Mucosa of stomach (tissue), 1 donor: ENCODE results near the gene PPP1R13L.

Experiments used
- H3K27me3 ChIP-seq: one replicate; pipeline ENCODE4 v1.7.0; 2013; ENCODE audit warnings: mild to moderate bottlenecking, low read length; ENCODE audit not compliant: control insufficient read depth, insufficient read depth
- H3K36me3 ChIP-seq: one replicate; pipeline ENCODE4 v1.7.0; 2013; ENCODE audit warnings: low read length; ENCODE audit not compliant: control insufficient read depth, insufficient read depth
- H3K4me1 ChIP-seq: one replicate; pipeline ENCODE4 v1.7.0; 2013; ENCODE audit warnings: mild to moderate bottlenecking, low read length; ENCODE audit not compliant: control insufficient read depth, insufficient read depth
- H3K4me3 ChIP-seq: one replicate; pipeline ENCODE4 v1.7.0; 2013; ENCODE audit warnings: low read length
- H3K9ac ChIP-seq: one replicate; pipeline ENCODE4 v1.7.0; 2013; ENCODE audit warnings: mild to moderate bottlenecking, low read length, moderate library complexity
- H3K9me3 ChIP-seq: one replicate; pipeline ENCODE4 v1.7.0; 2013; ENCODE audit warnings: mild to moderate bottlenecking, low read length, moderate library complexity; ENCODE audit not compliant: control insufficient read depth
- donor health status: Pancreatic carcinoma.

The PPP1R13L gene, protein sequence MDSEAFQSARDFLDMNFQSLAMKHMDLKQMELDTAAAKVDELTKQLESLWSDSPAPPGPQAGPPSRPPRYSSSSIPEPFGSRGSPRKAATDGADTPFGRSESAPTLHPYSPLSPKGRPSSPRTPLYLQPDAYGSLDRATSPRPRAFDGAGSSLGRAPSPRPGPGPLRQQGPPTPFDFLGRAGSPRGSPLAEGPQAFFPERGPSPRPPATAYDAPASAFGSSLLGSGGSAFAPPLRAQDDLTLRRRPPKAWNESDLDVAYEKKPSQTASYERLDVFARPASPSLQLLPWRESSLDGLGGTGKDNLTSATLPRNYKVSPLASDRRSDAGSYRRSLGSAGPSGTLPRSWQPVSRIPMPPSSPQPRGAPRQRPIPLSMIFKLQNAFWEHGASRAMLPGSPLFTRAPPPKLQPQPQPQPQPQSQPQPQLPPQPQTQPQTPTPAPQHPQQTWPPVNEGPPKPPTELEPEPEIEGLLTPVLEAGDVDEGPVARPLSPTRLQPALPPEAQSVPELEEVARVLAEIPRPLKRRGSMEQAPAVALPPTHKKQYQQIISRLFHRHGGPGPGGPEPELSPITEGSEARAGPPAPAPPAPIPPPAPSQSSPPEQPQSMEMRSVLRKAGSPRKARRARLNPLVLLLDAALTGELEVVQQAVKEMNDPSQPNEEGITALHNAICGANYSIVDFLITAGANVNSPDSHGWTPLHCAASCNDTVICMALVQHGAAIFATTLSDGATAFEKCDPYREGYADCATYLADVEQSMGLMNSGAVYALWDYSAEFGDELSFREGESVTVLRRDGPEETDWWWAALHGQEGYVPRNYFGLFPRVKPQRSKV

DNA sequence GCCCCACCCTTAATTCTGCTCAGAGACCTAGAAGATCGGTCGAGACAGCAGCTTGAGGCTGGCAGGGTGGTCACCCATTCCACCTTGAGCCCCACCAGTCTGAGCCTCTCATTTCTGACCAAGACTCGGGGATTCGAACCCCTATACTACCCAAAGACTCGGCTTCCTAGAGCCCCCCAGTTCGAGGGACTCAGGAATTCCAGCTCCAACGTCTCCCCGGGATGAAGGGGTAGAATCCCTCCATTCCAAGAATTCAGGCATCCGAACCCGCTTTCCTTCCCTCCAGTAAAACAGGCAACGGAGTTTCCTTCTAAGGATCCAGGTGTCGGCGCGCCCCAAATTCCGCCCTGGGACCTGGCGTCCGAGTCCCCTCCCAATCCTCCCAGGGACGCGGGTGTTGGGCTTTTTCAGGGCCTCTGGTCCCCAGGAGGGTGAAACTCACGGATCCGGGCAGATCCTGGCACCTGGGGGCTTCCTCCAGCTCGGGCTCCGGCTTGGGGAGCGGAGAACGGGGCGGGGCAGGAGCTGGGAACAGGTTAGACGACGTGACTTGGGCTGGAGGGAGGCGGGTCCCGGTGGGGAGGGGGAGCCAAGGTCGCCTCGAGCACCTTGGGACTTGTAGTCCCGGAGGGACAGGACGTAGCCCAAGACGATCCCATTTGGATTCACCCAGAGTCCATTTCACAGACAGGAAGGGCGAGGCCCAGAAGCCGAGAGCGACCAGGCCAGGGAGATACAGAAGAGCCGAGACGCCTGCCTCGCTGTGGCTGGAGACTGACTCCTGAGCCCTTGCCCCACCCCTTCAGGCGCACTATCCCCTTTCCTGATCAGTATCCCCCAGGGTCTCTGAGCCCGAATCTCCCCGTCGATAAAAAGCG, at the start of gene PPP1R13L:
Gene PPP1R13L (minus strand): TSS at position 513 of the 878 bp plus-strand sequence. CDS start 6,751 bp downstream, outside the sequence.
- H3K9ac ChIP-seq: peak within 1 kb of the TSS; percentile 83
- H3K9me3 ChIP-seq: no peaks in the 10 kb centered on the region
- H3K36me3 ChIP-seq: no peaks in the 10 kb centered on the region
- H3K4me1 ChIP-seq: peaks cover 34% of the 10 kb centered on the region
- peaks cover 8% of the 10 kb centered on the region for H3K27me3 ChIP-seq
- peak within 1 kb of the TSS; percentile 45 for H3K4me3 ChIP-seq

DNA sequence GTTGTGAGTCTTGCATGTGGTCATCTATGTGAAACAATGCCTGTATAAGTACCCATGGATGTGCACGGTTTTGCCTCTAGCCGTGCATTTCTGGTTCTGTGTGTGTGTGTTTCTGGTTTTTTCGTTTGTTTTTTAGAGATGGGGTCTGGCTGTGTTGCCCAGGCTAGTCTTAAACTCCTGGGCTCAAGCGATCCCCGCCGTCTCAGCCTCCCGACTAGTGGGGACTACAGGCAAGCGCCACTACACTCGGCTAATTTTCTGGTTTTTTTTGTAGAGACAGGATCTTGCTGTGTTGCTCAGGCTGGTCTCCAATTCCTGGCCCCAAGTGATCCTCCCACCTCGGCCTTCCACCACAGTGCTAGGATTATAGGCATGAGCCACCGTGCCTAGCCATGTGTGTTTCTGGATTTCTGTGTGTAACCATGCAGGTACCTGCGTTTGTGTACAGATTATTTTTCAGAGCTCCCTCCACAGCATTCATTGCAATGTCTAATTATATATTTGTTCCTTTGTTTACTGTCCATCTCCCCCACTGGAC, 47.0 kb upstream of the PPP1R13L start:
- Histone ChIP-seq H3K9me3 (no peaks in the 10 kb centered on the region), H3K4me1 (peaks cover 51% of the 10 kb centered on the region), H3K27me3 (no peaks in the 10 kb centered on the region), H3K4me3 (no peak overlapping the region), H3K9ac (no peak overlapping the region), H3K36me3 (no peaks in the 10 kb centered on the region)

GRCh38 chr19:45451131-45451849, 46.4 kb upstream of the PPP1R13L start:
- peak overlapping the region; percentile 58 for H3K4me3 ChIP-seq
- no peaks in the 10 kb centered on the region for H3K36me3 ChIP-seq
- peaks cover 48% of the 10 kb centered on the region for H3K4me1 ChIP-seq
- no peaks in the 10 kb centered on the region for H3K9me3 ChIP-seq
- no peaks in the 10 kb centered on the region for H3K27me3 ChIP-seq
- H3K9ac ChIP-seq: peak overlapping the region; percentile 91

- Histone ChIP-seq H3K36me3 (no peaks in the 10 kb centered on the region), H3K4me3 (peak overlapping the region; percentile 52), H3K9me3 (no peaks in the 10 kb centered on the region), H3K27me3 (no peaks in the 10 kb centered on the region), H3K9ac (peak overlapping the region; percentile 74), H3K4me1 (peaks cover 38% of the 10 kb centered on the region)
These were observed 45.1 kb upstream of the PPP1R13L start for GRCh38 chr19:45450012-45450333.

GRCh38 chr19:45448887-45449299, 44.0 kb upstream of the PPP1R13L start:
- H3K27me3 ChIP-seq: no peaks in the 10 kb centered on the region
- no peak overlapping the region for H3K9ac ChIP-seq
- H3K4me3 ChIP-seq: no peak overlapping the region
- H3K9me3 ChIP-seq: no peaks in the 10 kb centered on the region
- peaks cover 45% of the 10 kb centered on the region for H3K4me1 ChIP-seq
- H3K36me3 ChIP-seq: no peaks in the 10 kb centered on the region

- H3K9me3 ChIP-seq: no peaks in the 10 kb centered on the region
- H3K27me3 ChIP-seq: no peaks in the 10 kb centered on the region
- no peak overlapping the region for H3K4me3 ChIP-seq
- H3K4me1 ChIP-seq: peaks cover 50% of the 10 kb centered on the region
- H3K9ac ChIP-seq: no peak overlapping the region
- H3K36me3 ChIP-seq: no peaks in the 10 kb centered on the region
These were observed 43.5 kb upstream of the PPP1R13L start for GRCh38 chr19:45448425-45448756.

DNA sequence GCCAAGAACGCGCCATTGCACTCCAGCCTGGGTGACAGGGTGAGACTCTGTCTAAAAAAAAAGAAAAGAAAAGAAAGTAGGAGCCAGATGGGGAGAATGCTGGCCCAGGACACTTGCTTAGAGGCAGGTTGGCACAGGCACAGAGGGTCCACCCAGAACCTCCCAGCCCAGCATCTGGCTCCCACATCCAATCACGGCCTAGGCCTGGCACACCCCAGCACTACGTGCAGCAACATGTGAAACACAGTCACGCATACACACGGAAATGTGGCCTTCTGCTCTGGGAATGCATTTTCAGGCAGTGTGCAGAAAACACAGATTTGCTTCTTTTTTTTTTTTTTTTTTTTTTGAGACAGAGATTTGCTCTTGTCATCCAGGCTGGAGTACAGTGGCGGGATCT, 42.1 kb upstream of the PPP1R13L start:
- no peak overlapping the region for H3K9ac ChIP-seq
- peaks cover 59% of the 10 kb centered on the region for H3K4me1 ChIP-seq
- no peaks in the 10 kb centered on the region for H3K36me3 ChIP-seq
- H3K9me3 ChIP-seq: no peaks in the 10 kb centered on the region
- H3K27me3 ChIP-seq: no peaks in the 10 kb centered on the region
- H3K4me3 ChIP-seq: no peak overlapping the region

- H3K4me3 ChIP-seq: no peak overlapping the region
- H3K36me3 ChIP-seq: no peaks in the 10 kb centered on the region
- no peak overlapping the region for H3K9ac ChIP-seq
- peaks cover 54% of the 10 kb centered on the region for H3K4me1 ChIP-seq
- no peaks in the 10 kb centered on the region for H3K9me3 ChIP-seq
- H3K27me3 ChIP-seq: no peaks in the 10 kb centered on the region
These were observed 41.4 kb upstream of the PPP1R13L start for GRCh38 chr19:45446295-45446694.

DNA sequence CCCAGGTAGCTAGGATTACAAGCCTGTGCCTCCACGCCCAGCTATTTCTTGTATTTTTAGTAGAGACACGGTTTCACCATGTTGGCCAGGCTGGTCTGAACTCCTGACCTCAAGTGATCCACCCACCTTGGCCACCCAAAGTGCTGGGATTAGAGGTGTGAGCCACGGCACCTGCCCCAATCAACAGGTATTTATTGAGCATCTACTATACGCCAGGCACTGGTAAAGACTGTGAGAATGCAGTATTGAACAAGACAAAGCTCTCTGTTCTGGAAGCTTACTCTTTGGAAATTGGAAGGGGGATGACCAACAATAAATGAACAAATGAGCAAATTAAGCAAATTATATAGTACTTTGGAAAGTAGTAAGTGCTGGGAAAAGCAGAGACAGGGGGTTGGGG, 40.3 kb upstream of the PPP1R13L start:
- Histone ChIP-seq H3K9ac (no peak overlapping the region), H3K27me3 (no peaks in the 10 kb centered on the region), H3K36me3 (no peaks in the 10 kb centered on the region), H3K4me3 (no peak overlapping the region), H3K9me3 (no peaks in the 10 kb centered on the region), H3K4me1 (peaks cover 48% of the 10 kb centered on the region)

- peak overlapping the region; percentile 44 for H3K9ac ChIP-seq
- H3K36me3 ChIP-seq: no peaks in the 10 kb centered on the region
- no peak overlapping the region for H3K4me3 ChIP-seq
- H3K27me3 ChIP-seq: no peaks in the 10 kb centered on the region
- no peaks in the 10 kb centered on the region for H3K9me3 ChIP-seq
- H3K4me1 ChIP-seq: peaks cover 45% of the 10 kb centered on the region
These were observed 39.6 kb upstream of the PPP1R13L start for GRCh38 chr19:45444318-45445041.
